GM23248 (cell line): Measurements from ENCODE around the gene RDX.

Source experiments
- EZH2 ChIP-seq: fragments of 200-600 bp; sonication (generic); IDR thresholded peaks from 2 replicates; pipeline ENCODE4 v1.6.1; 2018; ENCODE audit warnings: antibody characterized with exemption, mild to moderate bottlenecking; ENCODE audit not compliant: insufficient read depth, poor library complexity, severe bottlenecking
- EZH2phosphoT487 ChIP-seq: fragments of 200-600 bp; sonication (generic); IDR thresholded peaks from 2 replicates; pipeline ENCODE4 v1.6.1; 2018; ENCODE audit warnings: antibody characterized with exemption, moderate library complexity, mild to moderate bottlenecking, low read depth; ENCODE audit not compliant: insufficient read depth

DNA sequence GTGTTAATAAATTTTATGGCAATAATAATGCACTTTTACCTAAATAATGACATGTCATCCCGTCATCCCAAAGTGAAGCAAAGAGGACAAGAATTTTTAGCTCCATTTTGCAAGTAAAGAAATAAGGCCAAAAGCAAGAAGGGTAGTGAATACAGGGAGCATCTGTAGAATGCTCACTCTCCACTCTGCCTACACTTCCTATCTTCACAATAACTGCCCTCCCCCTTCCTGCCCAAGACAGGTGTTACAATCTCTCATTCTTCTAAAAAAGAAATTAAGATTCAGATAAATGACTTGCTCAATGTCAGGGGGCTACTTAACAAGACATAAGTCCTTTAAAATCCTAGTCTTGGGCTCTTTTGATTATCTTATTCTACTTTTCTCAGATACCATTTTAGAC is 8.9 kb downstream of the RDX start:
- no peak for TF ChIP-seq EZH2phosphoT487
- no peak for TF ChIP-seq EZH2
